GM12878 (cell line): Measurements from ENCODE around the gene PTPRN2. TPM values are rescaled to one million over a fixed set of nuclear protein-coding genes. Genes with fewer than 3 reads are reported as not detected.

Source experiments
- ATAC-seq: fragments of 200-7000 bp; cut with Tn5 transposase; 3 replicates; pipeline ENCODE4 v1.9.1; 2020; ENCODE audit warnings: mild to moderate bottlenecking, moderate library complexity
- BruUV-seq: library from RNA; stranded (reverse); fragments of 400-500 nt; replicated peaks from 2 replicates; lab custom pipeline; 2021; lab: Mats Ljungman, UMichigan
- CTCF ChIA-PET: fragments of 300-600 bp; sonication (Branson Sonifier 250); formaldehyde crosslinking; extraction: SDS; loops from one replicate; lab custom pipeline; 2021; ENCODE audit warnings: inconsistent platforms; lab: Yijun Ruan, JAX
- POLR2A ChIA-PET: fragments of 350-600 bp; formaldehyde crosslinking; extraction: SDS; loops from one replicate; lab custom pipeline; 2021; ENCODE audit warnings: inconsistent platforms; lab: Charles Lee
- RAD21 ChIA-PET: fragments of 300-600 bp; sonication (Branson Sonifier 250); formaldehyde crosslinking; loops from one replicate; lab custom pipeline; 2023; ENCODE audit warnings: antibody characterized with exemption; ENCODE audit not compliant: unreplicated experiment; lab: Charles Lee
- SMC1A ChIA-PET: fragments of 300-600 bp; sonication (Branson Sonifier 250); formaldehyde crosslinking; loops from one replicate; lab custom pipeline; 2023; ENCODE audit not compliant: unreplicated experiment, uncharacterized antibody; lab: Charles Lee
- DNase-seq: peaks from one replicate; pipeline ENCODE4 v3.0.0-alpha.2; 2011; ENCODE audit warnings: low read depth, low spot score
- FAIRE-seq: peaks from 3 replicates; lab custom pipeline; 2011; peaks lifted over from hg19 to GRCh38; lab: Jason Lieb, UNC
- H2AFZ ChIP-seq: 2 replicates; pipeline ENCODE4 v1.6.0; 2011; ENCODE audit warnings: low read depth, low read length, control low read depth; ENCODE audit not compliant: control insufficient read depth
- H3K27ac ChIP-seq: 2 replicates; pipeline ENCODE4 v1.5.1; 2011; ENCODE audit warnings: control low read depth; ENCODE audit not compliant: control insufficient read depth, insufficient read depth
- H3K27me3 ChIP-seq, 2 experiments: replicated peaks in 1 of 2; 2 replicates each; pipeline versions ENCODE4 v1.6.0 to v1.6.1; 2011; ENCODE audit warnings: low read length in 1 of 2; ENCODE audit not compliant: control insufficient read depth in 2 of 2, insufficient read depth in 2 of 2
- H3K36me3 ChIP-seq, 2 experiments: 2 replicates each; pipeline ENCODE4 v1.5.1; 2011; ENCODE audit warnings: low read length in 1 of 2; ENCODE audit not compliant: control insufficient read depth in 2 of 2, insufficient read depth in 2 of 2
- H3K4me1 ChIP-seq: 2 replicates; pipeline ENCODE4 v1.6.1; 2011; ENCODE audit warnings: mild to moderate bottlenecking, low read length, moderate library complexity, mixed read lengths; ENCODE audit not compliant: control insufficient read depth, insufficient read depth
- H3K4me2 ChIP-seq: 2 replicates; pipeline ENCODE4 v1.6.0; 2011; ENCODE audit warnings: control low read depth; ENCODE audit not compliant: control insufficient read depth, insufficient read depth
- H3K4me3 ChIP-seq: fragments of 200-600 bp; sonication (generic); 2 replicates; pipeline ENCODE4 v1.5.1; 2016
- H3K79me2 ChIP-seq: 2 replicates; pipeline ENCODE4 v1.6.0; 2011; ENCODE audit warnings: low read length; ENCODE audit not compliant: control insufficient read depth, insufficient read depth
- H3K9ac ChIP-seq: 2 replicates; pipeline ENCODE4 v1.8.0; 2011; ENCODE audit warnings: low read length, control low read depth, mixed read lengths; ENCODE audit not compliant: control insufficient read depth, insufficient read depth
- H3K9me3 ChIP-seq: replicated peaks from 3 replicates; pipeline ENCODE4 v1.5.1; 2011; ENCODE audit warnings: mild to moderate bottlenecking, low read length; ENCODE audit not compliant: control insufficient read depth, insufficient read depth
- H4K20me1 ChIP-seq: 2 replicates; pipeline ENCODE4 v1.6.0; 2011; ENCODE audit not compliant: control insufficient read depth, insufficient read depth
- ATF2 ChIP-seq: IDR thresholded peaks from 2 replicates; pipeline ENCODE4 v1.6.1; 2012; ENCODE audit warnings: low read length, inconsistent platforms
- BCL3 ChIP-seq: IDR thresholded peaks from 2 replicates; pipeline ENCODE4 v1.6.1; 2011; ENCODE audit warnings: borderline replicate concordance, low read depth, mild to moderate bottlenecking, moderate library complexity, low read length; ENCODE audit not compliant: insufficient read depth, poor library complexity, severe bottlenecking
- BMI1 ChIP-seq: fragments of 450-650 bp; IDR thresholded peaks from 2 replicates; pipeline ENCODE4 v1.6.1; 2016; ENCODE audit warnings: mild to moderate bottlenecking, moderate library complexity, borderline replicate concordance
- EED ChIP-seq: sonication (generic); IDR thresholded peaks from 2 replicates; pipeline ENCODE4 v1.6.1; 2016; ENCODE audit warnings: antibody characterized with exemption, low read depth
- FOS ChIP-seq: IDR thresholded peaks from 3 replicates; pipeline ENCODE4 v1.6.1; 2011; ENCODE audit warnings: borderline replicate concordance; ENCODE audit not compliant: insufficient read length; ENCODE audit errors: extremely low read depth
- HCFC1 ChIP-seq: fragments of 150-350 bp; IDR thresholded peaks from 2 replicates; pipeline ENCODE4 v1.6.1; 2014; ENCODE audit warnings: low read length
- LARP7 ChIP-seq: fragments of 450-650 bp; IDR thresholded peaks from 2 replicates; pipeline ENCODE4 v1.6.1; 2017; ENCODE audit warnings: mild to moderate bottlenecking
- NFXL1 ChIP-seq: fragments of 450-650 bp; IDR thresholded peaks from 2 replicates; pipeline ENCODE4 v1.6.1; 2017; ENCODE audit warnings: antibody characterized with exemption, mild to moderate bottlenecking, borderline replicate concordance
- SMC3 ChIP-seq: IDR thresholded peaks from 2 replicates; pipeline ENCODE4 v1.6.1; 2011; ENCODE audit warnings: low read length, improper control_type of control experiment, borderline replicate concordance
- SREBF1 ChIP-seq: IDR thresholded peaks from 2 replicates; pipeline ENCODE4 v1.6.1; 2012; ENCODE audit warnings: mild to moderate bottlenecking, low read length
- STAT1 ChIP-seq: fragments of 450-650 bp; conservative IDR thresholded peaks from 2 replicates; pipeline ENCODE4 v1.6.1; 2014; ENCODE audit warnings: antibody characterized with exemption, mild to moderate bottlenecking
- TBL1XR1 ChIP-seq: IDR thresholded peaks from 2 replicates; pipeline ENCODE4 v1.6.1; 2012; ENCODE audit warnings: low read depth, low read length, improper control_type of control experiment
- ZNF217 ChIP-seq: fragments of 450-650 bp; IDR thresholded peaks from 2 replicates; pipeline ENCODE4 v1.6.1; 2017; ENCODE audit warnings: antibody characterized with exemption, mild to moderate bottlenecking
- ZNF592 ChIP-seq: fragments of 450-650 bp; IDR thresholded peaks from 2 replicates; pipeline ENCODE4 v1.6.1; 2017; ENCODE audit warnings: mild to moderate bottlenecking, moderate library complexity
- WGBS: methylation state at CpG from one replicate; pipeline ENCODE4 v1.1.6; 2016; ENCODE audit warnings: low lambda C conversion rate; ENCODE audit not compliant: insufficient replicate concordance, insufficient coverage; ENCODE audit errors: missing lambda C conversion rate; 5-methylcytosine and 5-hydroxymethylcytosine counted together
- in situ Hi-C: fragments of 300-500 bp; cut with MboI; formaldehyde crosslinking; loops from 9 replicates; pipeline ENCODE4 v1.14.3; 2018; ENCODE audit warnings: mixed read lengths
- intact Hi-C: fragments of 100-400 bp; cut with micrococcal nuclease; formaldehyde crosslinking; loops from one replicate; pipeline ENCODE4 v1.14.2; 2022; ENCODE audit not compliant: unreplicated experiment
- polyA plus RNA-seq, 11 experiments: library from polyadenylated mRNA; depleted of rRNA in 4 of 11; unstranded in 6 of 11; stranded (reverse) in 5 of 11; fragments of >200 nt; fragmentation: Nextera tagmentation in 4 of 11; fragmentation: Illumina TruSeq in 1 of 11; extraction: Ambion mirVana in 4 of 11; extraction: Trizol in 1 of 11; gene quantifications; 1 replicate in 1 of 11; 2 replicates in 10 of 11; pipeline versions ENCODE4 v1.2.1 to v1.2.3, GENCODE V29; 2011 to 2016; ENCODE audit warnings: inconsistent platforms in 2 of 11, missing spikeins in 2 of 11, low read depth in 1 of 11
- total RNA-seq, 4 experiments: library from RNA; depleted of rRNA in 3 of 4; stranded (reverse); fragments of >200 nt in 3 of 4; fragmentation: Illumina TruSeq in 1 of 4; extraction: Trizol in 1 of 4; gene quantifications; 2 replicates each; pipeline versions ENCODE4 v1.2.1 to v1.2.3, GENCODE V29; 2013 to 2021
- TF ChIP-seq, protein P1 (sequence below): fragments of 450-650 bp; IDR thresholded peaks from 2 replicates; pipeline ENCODE4 v1.6.1; 2016; ENCODE audit warnings: mild to moderate bottlenecking, moderate library complexity, borderline replicate concordance

The PTPRN2 gene
- total and polyA plus RNA-seq, 10 of the 15 experiments (the other 5 are each of a cell fraction or from before 2014, with no cell fraction given) = 5.4 TPM; not detected in 9

DNA sequence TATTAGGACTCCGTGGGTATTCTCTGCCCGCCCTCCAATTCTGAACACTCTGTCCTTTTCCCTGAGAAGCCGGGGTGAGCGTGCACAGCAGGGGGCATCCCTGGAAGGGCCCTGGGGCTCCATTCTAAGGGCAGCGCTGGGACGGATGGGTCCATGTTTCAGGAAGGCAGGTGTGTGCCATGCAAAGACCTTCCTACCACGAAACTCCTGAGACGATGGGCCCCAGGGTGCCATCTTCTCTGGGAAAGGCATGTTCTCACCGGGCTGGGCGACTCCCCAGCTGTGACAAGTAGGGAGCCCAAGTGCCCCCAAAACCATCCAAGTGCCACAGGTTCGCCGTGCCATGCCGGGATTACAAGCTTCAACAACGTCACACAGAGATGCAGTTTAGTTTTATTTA lies 994.1 kb downstream of the PTPRN2 start:
- ChIA-PET POLR2A (no interaction called here), SMC1A (no interaction called here), RAD21 (no interaction called here), CTCF (no interaction called here)
- WGBS = 33% methylated on average over 14 of the region's 14 CpGs
- DNase-seq = no peak
- FAIRE-seq = no peak
- H3K4me1 ChIP-seq = no peaks in the 10 kb centered on the region
- H3K9me3 ChIP-seq = no peaks in the 10 kb centered on the region
- no peaks in the 10 kb centered on the region for H3K27me3 ChIP-seq
- no peaks in the 10 kb centered on the region for H3K36me3 ChIP-seq
- no peaks in the 10 kb centered on the region for H4K20me1 ChIP-seq
- no peak overlapping the region for H2AFZ ChIP-seq
- H3K4me3 ChIP-seq = no peak overlapping the region
- no peak overlapping the region for H3K4me2 ChIP-seq
- ATAC-seq = no peak
- intact Hi-C loops = no loop called here
- H3K9ac ChIP-seq = no peak overlapping the region
- in situ Hi-C loops = no loop called here
- BruUV-seq = no TSS peak
- no peak overlapping the region for H3K27ac ChIP-seq
- H3K79me2 ChIP-seq = no peaks in the 10 kb centered on the region
- TF ChIP-seq NFXL1 = no peak
- TF ChIP-seq, protein P1, sequence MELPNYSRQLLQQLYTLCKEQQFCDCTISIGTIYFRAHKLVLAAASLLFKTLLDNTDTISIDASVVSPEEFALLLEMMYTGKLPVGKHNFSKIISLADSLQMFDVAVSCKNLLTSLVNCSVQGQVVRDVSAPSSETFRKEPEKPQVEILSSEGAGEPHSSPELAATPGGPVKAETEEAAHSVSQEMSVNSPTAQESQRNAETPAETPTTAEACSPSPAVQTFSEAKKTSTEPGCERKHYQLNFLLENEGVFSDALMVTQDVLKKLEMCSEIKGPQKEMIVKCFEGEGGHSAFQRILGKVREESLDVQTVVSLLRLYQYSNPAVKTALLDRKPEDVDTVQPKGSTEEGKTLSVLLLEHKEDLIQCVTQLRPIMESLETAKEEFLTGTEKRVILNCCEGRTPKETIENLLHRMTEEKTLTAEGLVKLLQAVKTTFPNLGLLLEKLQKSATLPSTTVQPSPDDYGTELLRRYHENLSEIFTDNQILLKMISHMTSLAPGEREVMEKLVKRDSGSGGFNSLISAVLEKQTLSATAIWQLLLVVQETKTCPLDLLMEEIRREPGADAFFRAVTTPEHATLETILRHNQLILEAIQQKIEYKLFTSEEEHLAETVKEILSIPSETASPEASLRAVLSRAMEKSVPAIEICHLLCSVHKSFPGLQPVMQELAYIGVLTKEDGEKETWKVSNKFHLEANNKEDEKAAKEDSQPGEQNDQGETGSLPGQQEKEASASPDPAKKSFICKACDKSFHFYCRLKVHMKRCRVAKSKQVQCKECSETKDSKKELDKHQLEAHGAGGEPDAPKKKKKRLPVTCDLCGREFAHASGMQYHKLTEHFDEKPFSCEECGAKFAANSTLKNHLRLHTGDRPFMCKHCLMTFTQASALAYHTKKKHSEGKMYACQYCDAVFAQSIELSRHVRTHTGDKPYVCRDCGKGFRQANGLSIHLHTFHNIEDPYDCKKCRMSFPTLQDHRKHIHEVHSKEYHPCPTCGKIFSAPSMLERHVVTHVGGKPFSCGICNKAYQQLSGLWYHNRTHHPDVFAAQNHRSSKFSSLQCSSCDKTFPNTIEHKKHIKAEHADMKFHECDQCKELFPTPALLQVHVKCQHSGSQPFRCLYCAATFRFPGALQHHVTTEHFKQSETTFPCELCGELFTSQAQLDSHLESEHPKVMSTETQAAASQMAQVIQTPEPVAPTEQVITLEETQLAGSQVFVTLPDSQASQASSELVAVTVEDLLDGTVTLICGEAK = no peak
- TF ChIP-seq FOS = no peak
- no peak for TF ChIP-seq LARP7
- TF ChIP-seq TBL1XR1 = no peak
- TF ChIP-seq SREBF1 = no peak
- no peak for TF ChIP-seq SMC3
- no peak for TF ChIP-seq EED
- no peak for TF ChIP-seq BCL3
- TF ChIP-seq ATF2 = no peak
- TF ChIP-seq ZNF217 = no peak
- no peak for TF ChIP-seq ZNF592
- no peak for TF ChIP-seq HCFC1
- TF ChIP-seq STAT1 = no peak
- TF ChIP-seq BMI1 = no peak
